Raji (cell line): Measurements from ENCODE around the gene GGACT.
A peak's percentile ranks its signal among the peaks of the same experiment; 100 is the strongest.

Experiments used
- POLR2A ChIP-seq: IDR thresholded peaks from 2 replicates; pipeline ENCODE4 v1.6.1; 2011; ENCODE audit warnings: low read depth, low read length, control low read depth; ENCODE audit not compliant: insufficient read depth

The GGACT gene

GRCh38 chr13:100588331-100589177, at the start of gene GGACT:
Gene GGACT, minus strand, starts transcription at chr13:100588789. Its CDS starts 56,198 bp downstream, at chr13:100532591.
- 0 out of 2 replicates have a peak, but pooled peaks have one; percentile 29 for TF ChIP-seq POLR2A

- no peak for TF ChIP-seq POLR2A
Measured at GRCh38 chr13:100637796-100638195, 49.2 kb upstream of the GGACT start.

GRCh38 chr13:100637380-100637779, 48.8 kb upstream of the GGACT start:
- no peak for TF ChIP-seq POLR2A

GRCh38 chr13:100636441-100636840, 47.9 kb upstream of the GGACT start:
- TF ChIP-seq POLR2A: no peak

- TF ChIP-seq POLR2A: no peak
Measured at GRCh38 chr13:100636004-100636403, 47.4 kb upstream of the GGACT start.

- no peak for TF ChIP-seq POLR2A
Measured at GRCh38 chr13:100634696-100635095, 46.1 kb upstream of the GGACT start.

- TF ChIP-seq POLR2A: no peak
Measured at GRCh38 chr13:100633461-100633860, 44.9 kb upstream of the GGACT start.

GRCh38 chr13:100630555-100630954, 42.0 kb upstream of the GGACT start:
- TF ChIP-seq POLR2A: no peak

GRCh38 chr13:100627120-100627519, 38.5 kb upstream of the GGACT start:
- TF ChIP-seq POLR2A: no peak

- TF ChIP-seq POLR2A: no peak
Measured at GRCh38 chr13:100625447-100625846, 36.9 kb upstream of the GGACT start.

- no peak for TF ChIP-seq POLR2A
Measured at GRCh38 chr13:100620792-100621191, 32.2 kb upstream of the GGACT start.

- no peak for TF ChIP-seq POLR2A
Measured at GRCh38 chr13:100619940-100620339, 31.4 kb upstream of the GGACT start.

GRCh38 chr13:100613031-100613430, 24.4 kb upstream of the GGACT start:
- TF ChIP-seq POLR2A: no peak

- TF ChIP-seq POLR2A: no peak
Measured at GRCh38 chr13:100611678-100612492, 23.3 kb upstream of the GGACT start.

- TF ChIP-seq POLR2A: no peak
Measured at GRCh38 chr13:100610391-100611347, 22.1 kb upstream of the GGACT start.
